Subcutaneous abdominal adipose tissue (tissue), 5 donors: ENCODE results near the gene HMGN2.

Experiments
- H3K27ac ChIP-seq: one replicate; pipeline ENCODE4 v1.7.0; 2013; ENCODE audit warnings: low read depth, mild to moderate bottlenecking, inconsistent platforms, low read length, moderate library complexity
- H3K27me3 ChIP-seq, 5 donors: one replicate each; pipeline ENCODE4 v1.7.0; 2013; ENCODE audit warnings: low read length in 5 of 5, inconsistent platforms in 1 of 5; ENCODE audit not compliant: control insufficient read depth in 5 of 5, insufficient read depth in 4 of 5
- H3K36me3 ChIP-seq, 5 donors: one replicate each; pipeline ENCODE4 v1.7.0; 2013; ENCODE audit warnings: low read length in 5 of 5; ENCODE audit not compliant: control insufficient read depth in 5 of 5, insufficient read depth in 5 of 5
- H3K4me1 ChIP-seq, 5 donors: one replicate each; pipeline ENCODE4 v1.7.0; 2013; ENCODE audit warnings: low read length in 5 of 5, mild to moderate bottlenecking in 3 of 5, moderate library complexity in 1 of 5; ENCODE audit not compliant: control insufficient read depth in 5 of 5, insufficient read depth in 5 of 5
- H3K4me3 ChIP-seq, 5 donors: one replicate each; pipeline ENCODE4 v1.7.0; 2013; ENCODE audit warnings: low read length in 5 of 5, low read depth in 1 of 5
- H3K9ac ChIP-seq, 5 donors: one replicate each; pipeline ENCODE4 v1.7.0; 2013; ENCODE audit warnings: low read length in 5 of 5, mild to moderate bottlenecking in 4 of 5, moderate library complexity in 3 of 5
- H3K9me3 ChIP-seq, 5 donors: one replicate each; pipeline ENCODE4 v1.7.0; 2013; ENCODE audit warnings: low read length in 5 of 5; ENCODE audit not compliant: control insufficient read depth in 5 of 5
- donor health status: healthy.
- donor health status: healthy.
- donor health status: healthy.
- donor health status: healthy.
- donor health status: healthy.

Gene HMGN2

GRCh38 chr1:26472320-26472900, at the start of gene HMGN2:
Gene HMGN2 (plus strand): TSS chr1:26472440. CDS start chr1:26472613, 173 bp downstream.
- peak within 1 kb of the TSS in 4 of 5 donors; percentile 17 to 86 (median 80) for H3K9ac ChIP-seq
- H3K4me3 ChIP-seq = peak within 1 kb of the TSS; percentile 69 to 81 (median 80)
- no peaks in the 10 kb centered on the region for H3K27me3 ChIP-seq
- H3K4me1 ChIP-seq = peaks cover 8 to 44% (median 40%) of the 10 kb centered on the region in 5 donors
- H3K36me3 ChIP-seq = peaks cover 30 to 54% (median 37%) of the 10 kb centered on the region in 5 donors
- no peaks in the 10 kb centered on the region for H3K9me3 ChIP-seq
- H3K27ac ChIP-seq = peak within 1 kb of the TSS; percentile 91

GRCh38 chr1:26429721-26430120, 42.5 kb upstream of the HMGN2 start:
- Histone ChIP-seq H3K4me1 (peaks cover 3 to 46% (median 43%) of the 10 kb centered on the region in 5 donors), H3K27ac (peak overlapping the region; percentile 33)

GRCh38 chr1:26431979-26432695, 40.1 kb upstream of the HMGN2 start, which contains the start of gene DHDDS:
Gene DHDDS (plus strand): TSS chr1:26432321. CDS start chr1:26432946, 625 bp downstream.
- peaks cover 3 to 59% (median 48%) of the 10 kb centered on the region in 5 donors for H3K4me1 ChIP-seq
- H3K9ac ChIP-seq = peak within 1 kb of the TSS; percentile 71 to 97 (median 91)
- H3K9me3 ChIP-seq = no peaks in the 10 kb centered on the region
- peak within 1 kb of the TSS; percentile 87 for H3K27ac ChIP-seq
- peak within 1 kb of the TSS; percentile 70 to 100 (median 97) for H3K4me3 ChIP-seq
- H3K36me3 ChIP-seq = peaks cover 5 to 17% (median 10%) of the 10 kb centered on the region in 5 donors
- no peaks in the 10 kb centered on the region for H3K27me3 ChIP-seq

More at GRCh38 chr1:26429721-26430120, 42.5 kb upstream of the HMGN2 start:
- Histone ChIP-seq H3K36me3 (peaks cover 0 to 7% (median 3%) of the 10 kb centered on the region in 5 donors), H3K4me3 (no peak overlapping the region), H3K9me3 (no peaks in the 10 kb centered on the region), H3K9ac (peak overlapping the region in 1 of 5 donors; percentile 38), H3K27me3 (peaks cover 0 to 4% (median 0%) of the 10 kb centered on the region in 5 donors)

GRCh38 chr1:26432793-26433192, 39.4 kb upstream of the HMGN2 start:
- Histone ChIP-seq H3K36me3 (peaks cover 5 to 23% (median 14%) of the 10 kb centered on the region in 5 donors), H3K4me3 (peak overlapping the region; percentile 70 to 100 (median 97)), H3K27me3 (no peaks in the 10 kb centered on the region), H3K9me3 (no peaks in the 10 kb centered on the region), H3K27ac (peak overlapping the region; percentile 87), H3K9ac (peak overlapping the region; percentile 60 to 97 (median 91)), H3K4me1 (peaks cover 3 to 59% (median 48%) of the 10 kb centered on the region in 5 donors)

- H3K4me1 ChIP-seq = peaks cover 3 to 59% (median 48%) of the 10 kb centered on the region in 5 donors
- peak overlapping the region in 3 of 5 donors; percentile 19 to 100 (median 97) for H3K4me3 ChIP-seq
- peak overlapping the region in 3 of 5 donors; percentile 4 to 66 (median 47) for H3K9ac ChIP-seq
- H3K27ac ChIP-seq = peak overlapping the region; percentile 87
- peaks cover 5 to 37% (median 28%) of the 10 kb centered on the region in 5 donors for H3K36me3 ChIP-seq
- H3K27me3 ChIP-seq = no peaks in the 10 kb centered on the region
- no peaks in the 10 kb centered on the region for H3K9me3 ChIP-seq
Observed at GRCh38 chr1:26434161-26434752, 38.0 kb upstream of the HMGN2 start.

- Histone ChIP-seq H3K9ac (peak overlapping the region in 1 of 5 donors; percentile 20), H3K4me1 (peaks cover under 1 to 37% (median 21%) of the 10 kb centered on the region in 5 donors), H3K36me3 (peaks cover 17 to 75% (median 56%) of the 10 kb centered on the region in 5 donors)
Observed at GRCh38 chr1:26438041-26438440, 34.2 kb upstream of the HMGN2 start.

GRCh38 chr1:26440259-26440658, 32.0 kb upstream of the HMGN2 start:
- Histone ChIP-seq H3K4me3 (no peak overlapping the region), H3K9me3 (no peaks in the 10 kb centered on the region), H3K4me1 (peaks cover 0 to 16% (median 5%) of the 10 kb centered on the region in 5 donors), H3K36me3 (peaks cover 31 to 91% (median 78%) of the 10 kb centered on the region in 5 donors), H3K27me3 (no peaks in the 10 kb centered on the region), H3K27ac (no peak overlapping the region), H3K9ac (no peak overlapping the region)

More at GRCh38 chr1:26438041-26438440, 34.2 kb upstream of the HMGN2 start:
- Histone ChIP-seq H3K27ac (no peak overlapping the region), H3K4me3 (no peak overlapping the region), H3K9me3 (no peaks in the 10 kb centered on the region), H3K27me3 (no peaks in the 10 kb centered on the region)

GRCh38 chr1:26449868-26450267, 22.4 kb upstream of the HMGN2 start:
- peaks cover 0 to 11% (median 7%) of the 10 kb centered on the region in 5 donors for H3K4me1 ChIP-seq
- H3K27ac ChIP-seq = no peak overlapping the region
- peaks cover 30 to 87% (median 72%) of the 10 kb centered on the region in 5 donors for H3K36me3 ChIP-seq
- no peaks in the 10 kb centered on the region for H3K27me3 ChIP-seq
- no peak overlapping the region for H3K9ac ChIP-seq
- H3K4me3 ChIP-seq = no peak overlapping the region
- no peaks in the 10 kb centered on the region for H3K9me3 ChIP-seq

GRCh38 chr1:26450908-26451307, 21.3 kb upstream of the HMGN2 start:
- peaks cover 0 to 9% (median 5%) of the 10 kb centered on the region in 5 donors for H3K4me1 ChIP-seq
- H3K9ac ChIP-seq = peak overlapping the region in 1 of 5 donors; percentile 13
- H3K9me3 ChIP-seq = no peaks in the 10 kb centered on the region
- H3K27me3 ChIP-seq = no peaks in the 10 kb centered on the region
- peaks cover 34 to 87% (median 76%) of the 10 kb centered on the region in 5 donors for H3K36me3 ChIP-seq
- H3K4me3 ChIP-seq = no peak overlapping the region
- no peak overlapping the region for H3K27ac ChIP-seq
